HepG2 (cell line): ENCODE results near the gene SPDYE6. TPM values are rescaled to one million over a fixed set of nuclear protein-coding genes. Genes with fewer than 3 reads are reported as not detected.

ENCODE experiments used
- ATAC-seq: fragments of 200-7000 bp; cut with Tn5 transposase; 3 replicates; pipeline ENCODE4 v1.9.1; 2020; ENCODE audit warnings: mild to moderate bottlenecking, moderate library complexity
- BruUV-seq: library from RNA; stranded (reverse); fragments of 400-500 nt; replicated peaks from 2 replicates; lab custom pipeline; 2021; lab: Mats Ljungman, UMichigan
- CTCF ChIA-PET: fragments of 300-600 bp; formaldehyde crosslinking; extraction: SDS; loops from one replicate; lab custom pipeline; 2021; ENCODE audit warnings: low total read pairs, inconsistent platforms, low intra/inter-chr PET ratio; lab: Yijun Ruan, JAX
- POLR2A ChIA-PET: fragments of 350-600 bp; sonication (Branson Sonifier 250); formaldehyde crosslinking; loops from one replicate; lab custom pipeline; 2020; ENCODE audit warnings: antibody characterized with exemption, inconsistent platforms; lab: Yijun Ruan, JAX
- DNase-seq: peaks from one replicate; pipeline ENCODE4 v3.0.0-alpha.2; 2015; ENCODE audit warnings: low spot score
- FAIRE-seq: peaks from 3 replicates; lab custom pipeline; 2011; peaks lifted over from hg19 to GRCh38; lab: Jason Lieb, UNC
- H2AFZ ChIP-seq: one replicate; pipeline ENCODE4 v1.6.1; 2011; ENCODE audit warnings: low read length, inconsistent platforms
- H3K27ac ChIP-seq: fragments of 300-600 bp; 3 replicates; pipeline ENCODE4 v1.8.0; 2011; ENCODE audit warnings: mixed run types, mild to moderate bottlenecking, mixed read lengths, low read length, inconsistent platforms; ENCODE audit not compliant: insufficient read depth; ENCODE audit errors: extremely low read length
- H3K27me3 ChIP-seq, 2 experiments: fragments of 200-600 bp in 1 of 2; 2 replicates in 1 of 2; 3 replicates in 1 of 2; pipeline versions ENCODE4 v1.6.0 to v1.8.0; 2011; ENCODE audit warnings: low read length in 2 of 2, mild to moderate bottlenecking in 2 of 2, moderate library complexity in 2 of 2, inconsistent platforms in 1 of 2; ENCODE audit not compliant: insufficient read depth in 2 of 2, control insufficient read depth in 1 of 2
- H3K36me3 ChIP-seq, 2 experiments: fragments of 200-600 bp in 1 of 2; replicated peaks in 1 of 2; 2 replicates in 1 of 2; 3 replicates in 1 of 2; pipeline versions ENCODE4 v1.5.1 to v1.8.0; 2011; ENCODE audit warnings: low read length in 2 of 2, inconsistent platforms in 1 of 2; ENCODE audit not compliant: insufficient read depth in 2 of 2, control insufficient read depth in 1 of 2
- H3K4me1 ChIP-seq: 2 replicates; pipeline ENCODE4 v1.5.1; 2012; ENCODE audit warnings: low read length, inconsistent platforms; ENCODE audit not compliant: insufficient read depth
- H3K4me2 ChIP-seq: 2 replicates; pipeline ENCODE4 v1.6.0; 2011; ENCODE audit warnings: low read depth, low read length, inconsistent platforms
- H3K4me3 ChIP-seq, 3 experiments: fragments of 200-600 bp in 1 of 3; sonication (generic), shearing (Covaris generic) in 1 of 3; replicated peaks in 1 of 3; 2 replicates each; pipeline ENCODE4 v1.5.1; 2011 to 2016; ENCODE audit warnings: low read length in 3 of 3, inconsistent platforms in 2 of 3, low read depth in 2 of 3, mild to moderate bottlenecking in 2 of 3, control low read depth in 1 of 3, mixed read lengths in 1 of 3; ENCODE audit not compliant: insufficient read depth in 1 of 3
- H3K79me2 ChIP-seq: one replicate; pipeline ENCODE4 v1.6.1; 2011; ENCODE audit warnings: low read length, inconsistent platforms; ENCODE audit not compliant: insufficient read depth
- H3K9ac ChIP-seq: 2 replicates; pipeline ENCODE4 v1.6.0; 2011; ENCODE audit warnings: mild to moderate bottlenecking, low read depth, low read length, inconsistent platforms; ENCODE audit not compliant: insufficient read depth
- H3K9me3 ChIP-seq: 2 replicates; pipeline ENCODE4 v1.5.1; 2012; ENCODE audit warnings: mild to moderate bottlenecking, low read length
- H4K20me1 ChIP-seq: 2 replicates; pipeline ENCODE4 v1.6.0; 2011; ENCODE audit warnings: inconsistent platforms, mild to moderate bottlenecking, low read length, moderate library complexity; ENCODE audit not compliant: insufficient read depth
- ATRX ChIP-seq: sonication (generic); formaldehyde crosslinking; IDR thresholded peaks from 2 replicates; pipeline ENCODE4 v1.4.0; 2020; ENCODE audit warnings: missing genetic modification reagents, borderline replicate concordance
- DNMT1 ChIP-seq: sonication (generic); formaldehyde crosslinking; IDR thresholded peaks from 2 replicates; pipeline ENCODE4 v1.5.1; 2020; ENCODE audit warnings: mild to moderate bottlenecking, missing genetic modification reagents
- EED ChIP-seq: sonication (generic); formaldehyde crosslinking; IDR thresholded peaks from 2 replicates; pipeline ENCODE4 v1.5.0; 2020; ENCODE audit warnings: mild to moderate bottlenecking, missing genetic modification reagents
- FOXK1 ChIP-seq: sonication (generic); formaldehyde crosslinking; IDR thresholded peaks from 2 replicates; pipeline ENCODE4 v1.4.0; 2020; ENCODE audit warnings: low read depth, missing genetic modification reagents, borderline replicate concordance
- IRX3 ChIP-seq: sonication (generic); formaldehyde crosslinking; IDR thresholded peaks from 2 replicates; pipeline ENCODE4 v1.8.1; 2023; ENCODE audit warnings: mild to moderate bottlenecking, low read depth, missing genetic modification reagents, borderline replicate concordance
- KDM6A ChIP-seq: IDR thresholded peaks from 2 replicates; pipeline ENCODE4 v1.6.1; 2016; ENCODE audit warnings: low read depth
- KMT2B ChIP-seq: IDR thresholded peaks from 2 replicates; pipeline ENCODE4 v1.6.1; 2016; ENCODE audit warnings: missing genetic modification reagents, missing compliant biosample characterization
- LCORL ChIP-seq, 2 experiments: fragments of 450-650 bp in 1 of 2; sonication (generic) in 1 of 2; formaldehyde crosslinking in 1 of 2; IDR thresholded peaks; 2 replicates each; pipeline versions ENCODE4 v1.5.0 to v1.6.1; 2017 to 2020; ENCODE audit warnings: antibody characterized with exemption in 1 of 2, missing genetic modification reagents in 1 of 2
- NKX3-1 ChIP-seq: sonication (generic); formaldehyde crosslinking; IDR thresholded peaks from 2 replicates; pipeline ENCODE4 v1.5.0; 2020; ENCODE audit warnings: missing genetic modification reagents
- POLR2G ChIP-seq: fragments of 200-400 bp; formaldehyde crosslinking; IDR thresholded peaks from 2 replicates; pipeline ENCODE4 v1.6.1; 2018; ENCODE audit warnings: mild to moderate bottlenecking, low read depth, low read length, moderate library complexity
- SKI ChIP-seq: fragments of 450-650 bp; IDR thresholded peaks from one replicate; pipeline ENCODE4 v1.6.1; 2018; ENCODE audit warnings: mild to moderate bottlenecking; ENCODE audit not compliant: partially characterized antibody
- SNAPC2 ChIP-seq: sonication (generic); formaldehyde crosslinking; IDR thresholded peaks from 2 replicates; pipeline ENCODE4 v1.8.1; 2022; ENCODE audit warnings: mild to moderate bottlenecking, missing genetic modification reagents
- ZBTB3 ChIP-seq: sonication (generic); formaldehyde crosslinking; IDR thresholded peaks from 2 replicates; pipeline ENCODE4 v1.4.0; 2020; ENCODE audit warnings: low read depth, mild to moderate bottlenecking, moderate library complexity, missing genetic modification reagents, borderline replicate concordance
- ZNF230 ChIP-seq: sonication (generic); formaldehyde crosslinking; IDR thresholded peaks from 2 replicates; pipeline ENCODE4 v1.4.0; 2020; ENCODE audit warnings: mild to moderate bottlenecking, missing genetic modification reagents
- ZNF234 ChIP-seq: sonication (generic); formaldehyde crosslinking; conservative IDR thresholded peaks from 2 replicates; pipeline ENCODE4 v1.5.1; 2020; ENCODE audit warnings: mild to moderate bottlenecking, missing genetic modification reagents
- ZNF292 ChIP-seq: sonication (generic); formaldehyde crosslinking; IDR thresholded peaks from 2 replicates; pipeline ENCODE4 v1.8.1; 2022; ENCODE audit warnings: mild to moderate bottlenecking, low read depth, missing genetic modification reagents, borderline replicate concordance
- ZNF331 ChIP-seq: sonication (generic); formaldehyde crosslinking; IDR thresholded peaks from 2 replicates; pipeline ENCODE4 v1.4.0; 2020; ENCODE audit warnings: missing genetic modification reagents
- ZNF598 ChIP-seq: sonication (generic); formaldehyde crosslinking; IDR thresholded peaks from 2 replicates; pipeline ENCODE4 v1.5.1; 2020; ENCODE audit warnings: mild to moderate bottlenecking, missing genetic modification reagents, borderline replicate concordance
- ZNF879 ChIP-seq: sonication (generic); formaldehyde crosslinking; IDR thresholded peaks from 2 replicates; pipeline ENCODE4 v1.8.1; 2023; ENCODE audit warnings: missing genetic modification reagents
- WGBS: methylation state at CpG from one replicate; pipeline ENCODE4 v1.1.6; 2017; ENCODE audit warnings: low lambda C conversion rate; 5-methylcytosine and 5-hydroxymethylcytosine counted together
- in situ Hi-C: cut with HindIII; loops from 2 replicates; pipeline ENCODE4 v1.10.0; 2017; ENCODE audit warnings: low pct_unique_long_range_greater_than_20kb; ENCODE audit not compliant: extremely low pct_ligation_motif_present
- intact Hi-C: fragments of 100-400 bp; cut with micrococcal nuclease; formaldehyde crosslinking; loops from one replicate; pipeline ENCODE4 v1.10.0; 2022; ENCODE audit not compliant: unreplicated experiment
- polyA plus RNA-seq, 8 experiments: library from polyadenylated mRNA; depleted of rRNA in 3 of 8; stranded (reverse) in 7 of 8; unstranded in 1 of 8; fragments of >200 nt; fragmentation: Illumina TruSeq in 4 of 8; extraction: Trizol in 4 of 8; gene quantifications; 2 replicates each; pipeline versions ENCODE4 v1.2.1 to v1.2.3, GENCODE V29; 2011 to 2016; ENCODE audit warnings: low read depth in 4 of 8, missing spikeins in 1 of 8, mixed read lengths in 1 of 8; ENCODE audit not compliant: insufficient read depth in 1 of 8
- total RNA-seq, 5 experiments: library from RNA; depleted of rRNA; stranded (reverse); fragments of >200 nt; fragmentation: Illumina TruSeq; extraction: Trizol; gene quantifications; 2 replicates each; pipeline ENCODE4 v1.2.3, GENCODE V29; 2016; ENCODE audit warnings: low read depth in 1 of 5

Gene SPDYE6
- total and polyA plus RNA-seq, 2 of the 13 experiments (the other 11 are each of a cell fraction or from before 2014, with no cell fraction given), result 0.07 TPM; not detected in 1

GRCh38 chr7:102303669-102304422 lies 52.4 kb downstream of the SPDYE6 start:
- Histone ChIP-seq H3K27ac (no peak overlapping the region), H2AFZ (no peak overlapping the region), H3K79me2 (no peaks in the 10 kb centered on the region), H3K4me1 (peaks cover 28% of the 10 kb centered on the region), H3K36me3 (no peaks in the 10 kb centered on the region), H3K27me3 (peaks cover 0 to 5% of the 10 kb centered on the region in 2 experiments; a peak in 1 of 5 replicates), H3K9ac (no peak overlapping the region), H3K4me2 (no peak overlapping the region), H3K4me3 (no peak overlapping the region), H3K9me3 (no peaks in the 10 kb centered on the region), H4K20me1 (no peaks in the 10 kb centered on the region)
- 34% methylated on average over 8 of the region's 13 CpGs for WGBS
- BruUV-seq, result no TSS peak
- intact Hi-C loops, result no loop called here
- no peak for ATAC-seq
- no peak for DNase-seq
- ChIA-PET POLR2A (no interaction called here), CTCF (no interaction called here)
- FAIRE-seq, result no peak
- in situ Hi-C loops, result no loop called here
- TF ChIP-seq ZNF230 (CRISPR knock-in tag), result no peak
- no peak for TF ChIP-seq ZNF234
- no peak for TF ChIP-seq LCORL (IDR thresholded peaks at IDR 0.05)
- no peak for TF ChIP-seq LCORL (CRISPR knock-in tag; IDR thresholded peaks at IDR 0.05)
- no peak for TF ChIP-seq FOXK1
- TF ChIP-seq SKI, result no peak
- TF ChIP-seq KMT2B (CRISPR knock-in tag), result no peak
- TF ChIP-seq ZNF879 (CRISPR knock-in tag), result no peak
- TF ChIP-seq ZNF331, result no peak
- TF ChIP-seq SNAPC2 (CRISPR knock-in tag), result no peak
- TF ChIP-seq ZNF598 (CRISPR knock-in tag), result no peak
- TF ChIP-seq KDM6A (CRISPR knock-in tag), result no peak
- TF ChIP-seq DNMT1 (CRISPR knock-in tag), result no peak
- no peak for TF ChIP-seq ZBTB3 (CRISPR knock-in tag)
- TF ChIP-seq POLR2G, result no peak
- no peak for TF ChIP-seq NKX3-1 (CRISPR knock-in tag)
- no peak for TF ChIP-seq ATRX
- TF ChIP-seq ZNF292 (CRISPR knock-in tag), result no peak
- TF ChIP-seq EED (CRISPR knock-in tag), result no peak
- no peak for TF ChIP-seq IRX3 (CRISPR knock-in tag)
- TF ChIP-seq, all 625 proteins: peak for 0
